Stimulated activated CD4-positive, alpha-beta T cell treated with anti-CD3 and anti-CD28 coated beads, Interleukin-4, amount 100 ng/mL, for 4 hours (primary cell): Measurements from ENCODE around the gene TNNI3.

Experiments used
- DNase-seq, 2 experiments: peaks; one replicate each; pipeline ENCODE4 v3.0.0-alpha.2; 2020

The TNNI3 gene

DNA sequence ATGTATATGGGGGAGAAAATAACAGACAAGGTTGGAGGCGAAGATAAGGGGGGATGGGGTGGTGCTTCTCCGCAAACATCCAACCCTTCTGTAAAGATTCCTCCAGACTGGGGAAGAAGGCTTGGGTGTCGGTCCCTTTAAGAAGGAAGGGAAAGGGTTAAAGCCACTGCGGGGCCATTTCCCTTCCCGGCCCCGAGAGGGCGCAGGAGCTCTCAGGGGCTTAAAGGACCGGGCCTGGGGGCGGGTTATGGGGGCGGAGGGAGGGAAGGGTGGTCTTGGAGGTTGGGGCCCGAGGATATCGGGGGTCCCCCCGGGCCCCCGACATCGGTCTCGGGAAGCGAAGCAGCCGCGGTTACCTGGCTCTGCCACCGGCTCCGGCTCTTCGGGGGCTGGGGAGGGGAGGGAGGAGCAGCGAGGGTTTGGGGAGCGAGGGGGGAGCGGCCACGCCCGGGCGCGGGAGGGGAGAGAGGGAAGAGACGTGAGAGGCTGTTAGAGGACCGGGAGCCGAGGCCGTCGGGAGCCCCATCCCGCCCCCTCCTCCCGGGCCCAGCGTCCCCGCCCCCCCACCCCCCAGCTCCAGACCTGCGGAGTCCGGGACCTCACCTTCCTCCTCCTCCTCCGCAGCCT is 11.3 kb downstream of the TNNI3 start:
- DNase-seq: no peak

DNA sequence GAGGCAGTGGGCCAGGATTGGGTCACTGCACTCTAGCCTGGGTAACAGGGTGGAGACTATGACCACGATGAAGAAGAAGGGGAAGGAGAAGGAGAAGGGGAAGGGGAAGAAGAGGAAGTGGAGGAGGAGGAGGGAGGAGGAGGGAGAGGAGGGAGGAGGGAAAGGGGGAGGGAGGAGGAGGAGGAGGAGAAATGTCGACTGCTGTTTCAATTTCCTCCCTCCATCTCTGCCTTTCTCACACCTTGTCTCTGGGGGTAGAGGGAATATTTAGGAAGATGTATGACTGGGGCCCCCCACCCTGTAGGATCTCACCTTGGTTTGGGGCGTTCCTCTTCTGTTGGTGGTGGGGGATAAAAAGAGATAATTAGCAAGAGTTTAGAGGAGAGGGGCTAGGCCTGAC is 12.3 kb downstream of the TNNI3 start:
- no peak for DNase-seq

DNA sequence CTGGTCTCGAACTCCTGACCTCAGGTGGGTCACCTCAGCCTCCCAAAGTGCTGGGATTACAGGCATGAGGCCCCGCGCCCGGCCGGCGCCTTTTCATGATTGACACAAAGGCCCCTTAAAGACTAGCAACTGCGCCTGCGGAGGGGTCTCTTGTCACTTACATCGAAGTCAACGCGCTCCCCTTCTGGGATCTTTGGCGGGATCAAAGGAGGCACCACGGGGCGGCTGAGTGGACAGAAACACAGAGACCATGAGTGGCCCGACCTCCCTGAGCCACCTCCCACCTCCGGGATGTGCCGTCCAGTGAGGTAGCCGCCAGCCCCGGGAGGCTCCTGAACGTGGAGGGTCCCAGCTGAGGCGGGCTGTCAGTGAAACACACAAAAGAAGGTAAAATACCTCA is 15.8 kb downstream of the TNNI3 start:
- no peak for DNase-seq

DNA sequence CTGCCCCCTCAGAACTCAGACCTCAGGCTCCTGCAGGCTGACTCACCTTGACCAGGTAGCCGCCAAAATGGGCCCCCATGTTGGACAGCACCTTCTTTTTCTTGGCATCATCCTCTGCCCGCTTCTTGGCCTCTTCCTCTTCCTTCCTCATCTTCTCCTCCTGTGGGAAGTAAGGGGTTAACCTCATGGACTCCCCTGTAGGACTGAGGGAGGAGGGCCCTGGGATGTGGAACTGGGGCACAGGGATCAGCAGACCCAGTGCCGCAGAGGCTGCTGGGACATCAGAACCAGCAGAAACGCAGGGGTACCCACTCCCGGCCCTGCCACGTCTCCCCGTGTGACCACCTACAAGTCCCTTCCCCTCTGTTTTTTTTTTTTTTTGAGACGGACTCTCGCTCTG is 19.6 kb downstream of the TNNI3 start:
- DNase-seq: no peak

DNA sequence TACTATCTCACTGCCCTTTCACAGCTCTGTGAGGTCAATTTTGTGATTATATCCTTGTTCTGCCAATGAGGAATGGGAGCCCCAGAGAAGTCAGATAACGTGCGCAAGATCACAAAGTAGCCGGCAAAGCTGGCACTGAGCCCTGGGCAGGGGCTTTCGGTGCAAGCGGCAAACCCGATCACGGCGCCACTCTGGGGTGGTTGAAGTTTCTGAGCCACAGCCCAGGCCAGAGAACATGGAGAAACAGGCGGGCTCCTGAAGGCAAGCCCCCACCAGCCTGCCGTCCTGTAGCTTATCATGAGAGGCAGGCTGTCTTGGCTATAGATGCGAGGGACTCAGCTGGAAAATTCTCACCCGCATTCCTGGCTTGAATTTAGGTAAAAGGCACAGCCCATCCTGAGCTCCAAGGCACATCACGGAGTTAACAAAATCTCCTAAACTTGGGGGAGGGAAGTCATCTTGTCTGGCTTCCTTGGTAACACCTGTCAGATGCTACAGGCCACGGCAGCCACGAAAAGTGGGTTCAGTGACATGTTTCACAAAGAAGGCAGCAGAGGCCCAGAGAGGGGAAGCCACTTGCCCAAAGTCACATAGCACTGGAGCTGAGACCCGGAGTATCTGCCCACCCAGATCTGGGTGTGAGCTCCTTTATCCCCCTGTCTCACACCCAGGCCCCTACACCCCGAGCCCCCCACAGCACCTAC is 21.0 kb downstream of the TNNI3 start:
- no peak for DNase-seq

DNA sequence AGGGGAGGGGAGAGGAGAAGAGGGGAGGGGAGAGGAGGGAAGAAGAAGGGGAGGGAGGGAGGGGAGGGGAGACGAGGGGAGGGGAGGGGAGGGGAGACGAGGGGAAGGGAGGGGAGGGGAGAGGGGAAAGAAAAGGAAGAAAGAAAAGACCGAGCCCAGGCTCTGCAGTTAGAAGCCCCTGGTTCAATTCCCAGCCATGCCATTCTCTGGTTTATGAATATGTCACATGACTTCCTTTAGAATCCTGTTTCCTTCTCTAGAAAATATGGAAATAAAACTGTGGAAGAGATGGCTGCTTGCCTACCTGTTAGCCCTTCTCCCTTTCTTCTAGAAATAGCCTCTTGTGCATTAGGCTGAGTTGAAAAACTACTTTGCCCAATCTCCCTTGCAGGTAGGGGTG is 22.8 kb downstream of the TNNI3 start:
- no peak for DNase-seq

DNA sequence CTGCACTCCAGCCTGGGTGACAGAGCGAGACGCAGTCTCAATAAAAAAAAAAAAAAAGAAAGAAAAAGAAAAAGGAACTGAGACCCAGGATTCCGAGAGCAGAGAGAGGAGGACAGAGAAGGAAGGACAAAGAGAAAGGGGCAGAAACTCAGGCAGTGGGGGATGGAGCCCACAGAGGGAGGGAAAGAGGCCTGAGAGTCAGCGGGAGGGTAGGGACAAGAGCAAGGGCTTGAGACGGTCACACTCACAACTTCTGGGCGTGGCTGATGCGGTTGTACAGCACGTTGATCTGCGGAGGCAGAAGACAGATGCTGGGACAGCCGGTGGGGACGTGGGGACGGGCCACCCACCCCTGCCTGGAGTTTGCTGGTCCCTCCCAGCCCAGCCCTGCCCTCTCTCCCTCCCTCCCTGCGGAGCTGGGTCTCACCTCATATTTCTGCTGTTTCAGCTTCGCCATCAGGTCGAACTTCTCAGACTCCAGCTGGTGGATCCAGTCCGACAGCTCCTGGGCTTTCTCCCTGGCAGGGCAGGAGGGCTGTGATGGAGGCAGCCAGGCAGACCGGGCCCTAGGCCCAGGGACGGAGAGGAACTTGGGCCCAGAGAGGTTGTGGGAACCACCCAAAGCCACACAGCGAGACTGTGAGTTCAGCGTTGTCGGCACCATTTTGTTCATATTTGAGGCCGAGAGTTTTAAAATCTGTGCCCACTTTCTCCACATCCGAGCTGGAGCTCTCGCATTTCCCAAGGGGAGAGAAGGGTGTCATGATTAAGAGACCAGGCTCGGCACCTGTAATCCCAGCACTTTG is 23.7 kb downstream of the TNNI3 start:
- DNase-seq: no peak

DNA sequence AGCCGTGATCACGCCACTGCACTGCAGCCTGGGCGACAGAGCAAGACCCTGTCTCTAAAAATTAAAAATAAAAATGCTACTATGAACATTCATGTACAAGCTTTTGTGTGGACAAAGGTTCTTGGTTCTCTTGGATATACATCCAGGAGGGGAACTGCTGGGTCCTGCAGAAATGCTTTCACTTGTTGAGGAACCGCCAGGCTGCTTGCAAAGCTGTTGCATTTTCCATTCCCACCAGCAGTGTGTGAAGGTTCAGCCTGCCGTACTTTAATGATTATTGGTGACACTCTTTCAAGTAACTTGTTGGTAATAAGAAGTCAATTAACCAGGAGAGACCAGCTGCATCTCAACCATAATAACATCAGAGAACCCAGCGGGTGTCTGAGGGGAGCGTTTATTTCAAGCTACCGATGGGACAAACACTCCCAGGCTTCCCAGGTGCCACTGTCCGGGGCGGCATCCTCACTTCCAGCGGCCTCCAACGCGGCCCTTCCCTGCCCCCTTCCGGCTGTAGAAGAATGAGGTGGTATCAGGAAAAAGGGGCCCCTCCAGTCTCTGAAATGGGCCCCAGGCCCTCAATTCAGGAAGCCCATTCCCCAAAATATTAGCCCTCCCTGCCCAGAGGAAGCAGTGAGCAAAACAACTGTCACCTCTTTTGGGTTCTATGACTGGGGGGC is 24.9 kb downstream of the TNNI3 start:
- DNase-seq: no peak

DNA sequence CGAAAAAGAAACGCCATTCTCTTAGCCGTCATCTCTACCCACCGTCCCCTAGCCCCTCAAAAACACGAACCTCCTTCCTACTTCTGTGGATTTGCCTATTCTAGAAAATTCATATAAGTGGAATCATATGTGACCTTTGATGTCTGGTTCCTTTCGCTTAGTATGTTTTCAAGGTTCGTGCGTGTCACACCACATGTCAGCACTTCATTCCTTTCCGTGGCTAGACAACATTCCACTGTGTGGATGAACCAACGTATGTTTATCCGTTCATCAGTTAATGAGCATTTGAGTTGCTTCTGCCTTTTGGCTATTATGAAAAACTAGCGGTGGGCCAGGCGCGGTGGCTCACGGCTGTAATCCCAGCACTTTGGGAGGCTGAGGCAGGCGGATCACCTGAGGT is 26.1 kb downstream of the TNNI3 start:
- DNase-seq: no peak

DNA sequence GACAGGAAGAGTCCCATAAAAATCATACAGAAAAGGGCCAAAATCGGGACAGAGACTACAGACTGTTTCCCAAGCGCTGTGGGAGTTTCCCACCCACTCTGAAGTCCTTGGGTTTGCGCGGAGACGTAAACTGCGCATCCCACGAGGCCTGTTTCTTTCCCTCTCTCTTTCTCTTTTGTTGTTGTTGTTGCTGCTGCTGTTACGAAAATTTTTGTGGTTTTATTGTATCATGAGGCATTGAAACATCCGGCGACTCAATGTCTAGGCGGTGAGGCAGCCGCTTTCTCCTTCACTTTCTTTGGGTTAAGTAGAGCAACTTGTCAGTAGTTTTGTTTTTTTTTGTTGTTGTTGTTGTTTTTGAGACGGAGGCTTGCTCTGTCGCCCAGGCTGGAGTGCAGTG is 38.5 kb downstream of the TNNI3 start:
- DNase-seq: no peak

DNA sequence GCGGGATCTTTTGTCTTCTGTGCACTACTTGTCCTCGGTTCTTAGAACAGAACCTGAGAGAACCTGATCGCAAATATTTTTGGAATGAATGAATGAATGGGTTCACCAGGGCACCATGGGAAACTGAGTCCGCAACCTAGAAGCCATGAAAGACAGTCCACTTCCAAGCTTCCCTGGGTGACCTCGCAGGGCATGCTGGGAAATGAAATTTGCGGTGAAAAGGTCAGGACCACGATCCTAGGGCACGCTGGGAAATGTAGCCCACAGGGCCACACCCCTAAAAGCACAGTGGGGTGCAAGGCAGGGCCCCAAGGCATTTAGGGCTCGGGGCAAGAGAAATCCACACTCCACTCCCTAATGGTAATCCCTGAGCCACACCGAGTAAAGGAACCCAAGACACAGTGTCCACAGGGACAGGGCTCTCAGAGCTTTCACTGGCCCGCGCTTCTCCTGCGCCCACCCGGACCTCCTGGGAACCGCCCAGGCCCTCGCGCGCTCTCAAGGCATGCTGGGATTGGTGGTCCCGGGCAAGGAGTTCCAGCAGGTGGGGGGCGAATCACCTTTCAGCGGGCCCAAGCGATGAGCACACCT is 39.0 kb downstream of the TNNI3 start:
- DNase-seq: no peak

DNA sequence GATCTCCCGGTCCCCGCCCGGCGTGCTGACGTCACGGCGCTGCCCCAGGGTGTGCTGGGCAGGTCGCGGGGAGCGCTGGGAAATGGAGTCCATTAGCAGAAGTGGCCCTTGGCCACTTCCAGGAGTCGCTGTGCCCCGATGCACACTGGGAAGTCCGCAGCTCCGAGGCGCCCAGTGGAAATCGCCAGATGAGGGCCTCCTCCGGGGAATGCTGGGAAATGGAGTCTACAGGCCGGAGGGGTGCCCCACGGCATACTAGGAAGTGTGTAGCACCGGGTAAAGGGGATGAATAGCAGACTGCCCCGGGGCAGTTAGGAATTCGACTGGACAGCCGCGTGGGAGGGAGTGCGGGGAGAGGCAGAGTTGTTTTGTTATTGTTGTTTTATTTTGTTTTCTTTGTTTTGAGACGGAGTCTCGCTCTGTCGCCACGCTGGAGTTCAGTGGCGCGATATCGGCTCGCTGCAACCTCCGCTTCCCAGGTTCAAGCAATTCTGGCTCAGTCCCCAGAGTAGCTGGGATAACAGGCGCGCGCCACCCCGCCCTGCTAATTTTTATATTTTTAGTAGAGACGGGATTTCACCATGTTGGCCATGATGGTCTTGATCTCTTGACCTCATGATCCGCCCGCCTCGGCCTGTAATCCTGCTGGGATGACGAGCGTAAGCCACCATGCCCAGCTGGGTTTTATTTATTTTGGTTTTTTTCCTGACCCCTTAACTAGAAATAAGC is 39.7 kb downstream of the TNNI3 start:
- DNase-seq: peak; percentile 97 to 98

DNA sequence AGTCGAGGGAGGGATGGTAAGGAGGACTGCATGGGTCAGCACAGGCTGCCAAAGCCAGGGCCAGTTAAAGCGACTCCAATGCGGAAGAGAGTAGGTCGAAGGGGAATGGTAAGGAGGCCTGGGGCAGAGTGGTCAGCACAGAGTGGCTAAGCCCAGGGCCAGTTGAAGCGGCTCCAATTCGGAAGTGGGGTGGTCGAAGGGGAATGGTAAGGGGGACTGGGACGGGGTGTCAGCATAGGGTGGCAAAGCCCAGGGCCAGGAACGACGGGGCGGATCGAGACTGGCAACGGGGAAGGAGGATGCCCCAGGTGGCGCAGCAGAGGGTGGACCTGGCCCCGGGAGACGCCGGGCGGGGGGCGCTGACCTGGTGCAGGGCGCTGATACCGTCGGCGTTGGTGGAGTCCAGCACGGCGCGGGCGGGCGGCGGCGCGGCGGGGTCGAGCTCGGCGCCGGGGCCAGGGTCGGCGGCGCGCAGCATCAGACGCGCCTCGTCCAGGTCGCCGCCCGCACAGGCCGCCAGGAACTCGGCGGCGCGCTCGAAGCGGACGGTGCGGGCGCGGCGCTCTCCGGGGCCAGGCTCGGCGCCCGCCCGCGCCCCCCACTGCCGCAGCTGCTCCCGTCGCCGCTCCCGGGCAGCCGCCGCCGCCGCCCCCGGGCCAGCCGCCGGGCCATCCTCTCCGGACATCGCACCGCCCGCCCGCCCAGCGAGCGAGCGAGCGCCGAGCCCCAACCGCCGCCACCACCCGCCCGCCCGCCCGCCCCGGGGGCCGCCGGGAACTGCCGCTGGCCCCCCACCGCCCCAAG is 40.5 kb downstream of the TNNI3 start, which contains the start of gene PPP1R12C:
Gene PPP1R12C, minus strand, starts transcription at position 779 of the 804 bp plus-strand sequence. Its CDS starts 94 bp downstream, at position 685.
- peak in 1 of 2 experiments; percentile 11 for DNase-seq

DNA sequence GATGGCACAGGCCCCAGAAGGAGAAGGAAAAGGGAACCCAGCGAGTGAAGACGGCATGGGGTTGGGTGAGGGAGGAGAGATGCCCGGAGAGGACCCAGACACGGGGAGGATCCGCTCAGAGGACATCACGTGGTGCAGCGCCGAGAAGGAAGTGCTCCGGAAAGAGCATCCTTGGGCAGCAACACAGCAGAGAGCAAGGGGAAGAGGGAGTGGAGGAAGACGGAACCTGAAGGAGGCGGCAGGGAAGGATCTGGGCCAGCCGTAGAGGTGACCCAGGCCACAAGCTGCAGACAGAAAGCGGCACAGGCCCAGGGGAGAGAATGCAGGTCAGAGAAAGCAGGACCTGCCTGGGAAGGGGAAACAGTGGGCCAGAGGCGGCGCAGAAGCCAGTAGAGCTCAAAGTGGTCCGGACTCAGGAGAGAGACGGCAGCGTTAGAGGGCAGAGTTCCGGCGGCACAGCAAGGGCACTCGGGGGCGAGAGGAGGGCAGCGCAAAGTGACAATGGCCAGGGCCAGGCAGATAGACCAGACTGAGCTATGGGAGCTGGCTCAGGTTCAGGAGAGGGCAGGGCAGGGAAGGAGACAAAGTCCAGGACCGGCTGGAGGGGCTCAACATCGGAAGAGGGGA is 41.2 kb downstream of the TNNI3 start:
- peak; percentile 45 to 50 for DNase-seq

DNA sequence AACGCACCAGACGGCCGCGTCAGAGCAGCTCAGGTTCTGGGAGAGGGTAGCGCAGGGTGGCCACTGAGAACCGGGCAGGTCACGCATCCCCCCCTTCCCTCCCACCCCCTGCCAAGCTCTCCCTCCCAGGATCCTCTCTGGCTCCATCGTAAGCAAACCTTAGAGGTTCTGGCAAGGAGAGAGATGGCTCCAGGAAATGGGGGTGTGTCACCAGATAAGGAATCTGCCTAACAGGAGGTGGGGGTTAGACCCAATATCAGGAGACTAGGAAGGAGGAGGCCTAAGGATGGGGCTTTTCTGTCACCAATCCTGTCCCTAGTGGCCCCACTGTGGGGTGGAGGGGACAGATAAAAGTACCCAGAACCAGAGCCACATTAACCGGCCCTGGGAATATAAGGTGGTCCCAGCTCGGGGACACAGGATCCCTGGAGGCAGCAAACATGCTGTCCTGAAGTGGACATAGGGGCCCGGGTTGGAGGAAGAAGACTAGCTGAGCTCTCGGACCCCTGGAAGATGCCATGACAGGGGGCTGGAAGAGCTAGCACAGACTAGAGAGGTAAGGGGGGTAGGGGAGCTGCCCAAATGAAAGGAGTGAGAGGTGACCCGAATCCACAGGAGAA is 42.0 kb downstream of the TNNI3 start:
- DNase-seq: no peak

DNA sequence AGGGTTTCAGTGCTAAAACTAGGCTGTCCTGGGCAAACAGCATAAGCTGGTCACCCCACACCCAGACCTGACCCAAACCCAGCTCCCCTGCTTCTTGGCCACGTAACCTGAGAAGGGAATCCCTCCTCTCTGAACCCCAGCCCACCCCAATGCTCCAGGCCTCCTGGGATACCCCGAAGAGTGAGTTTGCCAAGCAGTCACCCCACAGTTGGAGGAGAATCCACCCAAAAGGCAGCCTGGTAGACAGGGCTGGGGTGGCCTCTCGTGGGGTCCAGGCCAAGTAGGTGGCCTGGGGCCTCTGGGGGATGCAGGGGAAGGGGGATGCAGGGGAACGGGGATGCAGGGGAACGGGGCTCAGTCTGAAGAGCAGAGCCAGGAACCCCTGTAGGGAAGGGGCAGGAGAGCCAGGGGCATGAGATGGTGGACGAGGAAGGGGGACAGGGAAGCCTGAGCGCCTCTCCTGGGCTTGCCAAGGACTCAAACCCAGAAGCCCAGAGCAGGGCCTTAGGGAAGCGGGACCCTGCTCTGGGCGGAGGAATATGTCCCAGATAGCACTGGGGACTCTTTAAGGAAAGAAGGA is 42.9 kb downstream of the TNNI3 start:
- DNase-seq: no peak

DNA sequence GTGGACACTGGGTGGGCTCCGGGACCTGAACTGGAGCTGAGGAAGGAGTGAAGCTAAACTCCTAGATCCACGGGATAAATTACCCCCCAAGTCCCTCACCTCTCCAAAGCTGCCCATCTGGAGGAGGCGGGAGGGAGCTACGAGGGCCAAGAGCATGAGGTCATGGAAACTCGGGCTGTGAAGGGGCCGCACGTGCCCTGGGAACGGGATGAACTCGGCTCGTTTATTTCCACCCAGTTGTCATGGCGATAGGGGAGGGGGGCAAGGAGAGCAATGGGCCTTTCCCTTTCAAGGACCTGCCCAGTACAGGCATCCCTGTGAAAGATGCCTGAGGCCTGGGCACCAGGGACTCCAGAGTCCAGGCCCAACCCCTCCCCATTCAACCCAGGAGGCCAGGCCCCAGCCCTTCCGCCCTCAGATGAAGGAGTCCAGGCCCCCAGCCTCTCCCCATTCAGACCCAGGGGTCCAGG is 43.9 kb downstream of the TNNI3 start:
- no peak for DNase-seq

DNA sequence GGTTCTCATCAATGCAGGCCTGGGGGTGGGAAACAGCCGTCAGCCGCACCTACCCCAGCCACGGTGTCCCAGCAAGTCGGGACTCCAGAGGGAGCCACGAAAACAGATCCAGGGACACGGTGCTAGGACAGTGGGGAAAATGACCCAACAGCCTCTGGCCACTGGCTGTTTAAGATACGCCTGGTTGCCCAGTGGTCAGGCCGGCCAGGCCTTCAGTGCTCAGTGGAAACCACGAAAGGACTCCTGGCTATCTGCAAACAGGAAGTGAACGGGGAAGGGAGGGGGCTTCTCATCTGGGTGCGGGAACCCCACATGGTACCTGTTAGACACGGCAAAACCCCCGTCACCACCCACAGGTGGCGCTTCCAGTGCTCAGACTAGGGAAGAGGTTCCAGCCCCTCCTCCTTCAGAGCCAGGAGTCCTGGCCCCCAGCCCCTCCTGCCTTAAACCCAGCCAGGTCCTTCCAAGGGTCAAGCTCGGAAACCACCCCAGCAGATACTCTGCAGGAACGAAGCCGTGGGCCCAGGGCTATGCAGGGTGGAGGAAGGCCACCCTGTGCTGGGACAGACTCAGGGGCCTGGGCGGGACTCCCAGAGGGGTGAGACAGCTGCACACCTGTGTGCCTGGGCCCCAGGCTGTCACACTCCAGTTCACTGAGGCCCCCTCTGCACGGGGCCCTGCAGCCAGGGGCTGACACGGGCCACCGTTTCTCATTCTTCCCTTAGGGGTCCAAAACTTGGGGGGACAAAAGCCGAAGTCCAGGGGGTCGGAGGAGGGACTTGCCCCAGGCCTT is 44.6 kb downstream of the TNNI3 start:
- no peak for DNase-seq

DNA sequence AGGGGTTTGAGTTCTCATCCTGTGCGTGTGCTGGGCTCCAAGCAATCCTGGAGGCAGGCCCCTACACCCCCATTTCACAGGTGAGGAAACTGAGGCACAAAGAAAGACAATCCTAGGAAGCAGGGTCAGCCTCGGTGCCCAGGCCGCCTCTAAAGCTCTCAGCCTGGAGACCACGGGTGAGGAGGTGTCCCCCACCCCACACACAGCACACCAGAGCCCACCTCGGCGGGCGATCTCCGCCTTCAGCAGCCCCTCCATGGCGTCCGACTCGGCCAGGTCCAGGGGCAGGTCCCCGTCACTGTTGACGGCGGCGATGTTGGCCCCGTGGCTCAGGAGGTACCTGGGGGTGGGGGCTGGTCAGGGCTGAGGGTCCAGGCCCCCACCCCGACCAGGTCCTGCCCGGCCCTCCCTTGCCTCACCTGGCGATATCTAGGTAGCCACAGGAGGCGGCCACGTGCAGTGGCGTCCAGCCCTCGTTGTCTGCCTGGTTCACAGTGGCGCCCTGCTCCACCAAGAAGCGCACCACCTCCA is 45.2 kb downstream of the TNNI3 start:
- no peak for DNase-seq
